Endothelial cell of umbilical vein (primary cell): Measurements from ENCODE around the gene PUM2.

Source experiments
- EZH2 ChIP-seq: IDR thresholded peaks from 2 replicates; pipeline ENCODE4 v1.6.1; 2012; ENCODE audit warnings: borderline replicate concordance, low read depth, mild to moderate bottlenecking, moderate library complexity, low read length, inconsistent platforms; ENCODE audit not compliant: severe bottlenecking
- FOS ChIP-seq: IDR thresholded peaks from 2 replicates; pipeline ENCODE4 v1.6.1; 2011; ENCODE audit warnings: mild to moderate bottlenecking, low read length, moderate library complexity, borderline replicate concordance; ENCODE audit not compliant: insufficient read depth
- MYC ChIP-seq: IDR thresholded peaks from one replicate; pipeline ENCODE4 v1.6.1; 2011; ENCODE audit warnings: mild to moderate bottlenecking, low read depth, low read length
- POLR2A ChIP-seq: IDR thresholded peaks from 2 replicates; pipeline ENCODE4 v1.6.1; 2012; ENCODE audit warnings: low read depth, mild to moderate bottlenecking, control low read depth, low read length
- POLR2AphosphoS5 ChIP-seq: IDR thresholded peaks from 2 replicates; pipeline ENCODE4 v1.6.1; 2012; ENCODE audit warnings: low read depth, mild to moderate bottlenecking, control low read depth, low read length, moderate library complexity; ENCODE audit not compliant: insufficient read depth
- TF ChIP-seq, protein P1 (sequence below), 2 donors: IDR thresholded peaks; 1 replicate in 1 of 2; 2 replicates in 1 of 2; pipeline ENCODE4 v1.5.1; 2011; ENCODE audit warnings: low read length in 2 of 2, mild to moderate bottlenecking in 2 of 2, moderate library complexity in 2 of 2, control low read depth in 1 of 2, inconsistent platforms in 1 of 2, low read depth in 1 of 2; ENCODE audit not compliant: insufficient read depth in 1 of 2; ENCODE audit errors: extremely low read depth in 1 of 2
- TF ChIP-seq, protein P2 (sequence below): IDR thresholded peaks from 2 replicates; pipeline ENCODE4 v1.6.1; 2011; ENCODE audit not compliant: insufficient read depth, insufficient read length

- TF ChIP-seq, protein P1, sequence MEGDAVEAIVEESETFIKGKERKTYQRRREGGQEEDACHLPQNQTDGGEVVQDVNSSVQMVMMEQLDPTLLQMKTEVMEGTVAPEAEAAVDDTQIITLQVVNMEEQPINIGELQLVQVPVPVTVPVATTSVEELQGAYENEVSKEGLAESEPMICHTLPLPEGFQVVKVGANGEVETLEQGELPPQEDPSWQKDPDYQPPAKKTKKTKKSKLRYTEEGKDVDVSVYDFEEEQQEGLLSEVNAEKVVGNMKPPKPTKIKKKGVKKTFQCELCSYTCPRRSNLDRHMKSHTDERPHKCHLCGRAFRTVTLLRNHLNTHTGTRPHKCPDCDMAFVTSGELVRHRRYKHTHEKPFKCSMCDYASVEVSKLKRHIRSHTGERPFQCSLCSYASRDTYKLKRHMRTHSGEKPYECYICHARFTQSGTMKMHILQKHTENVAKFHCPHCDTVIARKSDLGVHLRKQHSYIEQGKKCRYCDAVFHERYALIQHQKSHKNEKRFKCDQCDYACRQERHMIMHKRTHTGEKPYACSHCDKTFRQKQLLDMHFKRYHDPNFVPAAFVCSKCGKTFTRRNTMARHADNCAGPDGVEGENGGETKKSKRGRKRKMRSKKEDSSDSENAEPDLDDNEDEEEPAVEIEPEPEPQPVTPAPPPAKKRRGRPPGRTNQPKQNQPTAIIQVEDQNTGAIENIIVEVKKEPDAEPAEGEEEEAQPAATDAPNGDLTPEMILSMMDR (IDR thresholded peaks at IDR 0.05; ENCODE audit: extremely low read depth in 1 of 2, insufficient read depth in 1 of 2, low read depth in 1 of 2, low read length in 2 of 2) = no peak
- TF ChIP-seq POLR2A (no peak), EZH2 (no peak), POLR2AphosphoS5 (no peak), FOS (no peak), MYC (no peak)
- TF ChIP-seq, protein P2, sequence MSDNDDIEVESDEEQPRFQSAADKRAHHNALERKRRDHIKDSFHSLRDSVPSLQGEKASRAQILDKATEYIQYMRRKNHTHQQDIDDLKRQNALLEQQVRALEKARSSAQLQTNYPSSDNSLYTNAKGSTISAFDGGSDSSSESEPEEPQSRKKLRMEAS = no peak
Measured at GRCh38 chr2:20250436-20250835, 100.2 kb downstream of the PUM2 start.
